GF-D8 (cell line): ENCODE data around the gene NACC2.
"Not testable (repeated sequence)": the region's sequence is repeated elsewhere in the genome, so short reads cannot be mapped to it uniquely, and the experiment has no call there.

Experiments
- DNase-seq: peaks from one replicate; lab custom pipeline; 2025; lab: John Stamatoyannopoulos, UW

The NACC2 gene

GRCh38 chr9:136044971-136045594, 50.0 kb downstream of the NACC2 start:
- DNase-seq = no peak

GRCh38 chr9:136044207-136044970, 50.7 kb downstream of the NACC2 start:
- no peak for DNase-seq

GRCh38 chr9:136043441-136043991, 51.6 kb downstream of the NACC2 start:
- no peak for DNase-seq

- no peak for DNase-seq
Measured at GRCh38 chr9:136042541-136042940, 52.5 kb downstream of the NACC2 start.

GRCh38 chr9:136040848-136041247, 54.2 kb downstream of the NACC2 start:
- not testable (repeated sequence) for DNase-seq

- DNase-seq = no peak
Measured at GRCh38 chr9:136039488-136039887, 55.6 kb downstream of the NACC2 start.

GRCh38 chr9:136036848-136037247, 58.2 kb downstream of the NACC2 start:
- no peak for DNase-seq

- DNase-seq = no peak
Measured at GRCh38 chr9:136036050-136036449, 59.0 kb downstream of the NACC2 start.

- DNase-seq = no peak
Measured at GRCh38 chr9:136031741-136032730, 63.1 kb downstream of the NACC2 start.

GRCh38 chr9:136031094-136031493, 64.0 kb downstream of the NACC2 start:
- no peak for DNase-seq

GRCh38 chr9:136029556-136029955, 65.5 kb downstream of the NACC2 start:
- no peak for DNase-seq

GRCh38 chr9:136028760-136029470, 66.2 kb downstream of the NACC2 start:
- DNase-seq = no peak

GRCh38 chr9:136026943-136027289, 68.2 kb downstream of the NACC2 start:
- DNase-seq = not testable (repeated sequence)

GRCh38 chr9:136026266-136026942, 68.7 kb downstream of the NACC2 start:
- no peak for DNase-seq

- no peak for DNase-seq
Measured at GRCh38 chr9:136025481-136025880, 69.6 kb downstream of the NACC2 start.

- DNase-seq = no peak
Measured at GRCh38 chr9:136024696-136025316, 70.3 kb downstream of the NACC2 start.

GRCh38 chr9:136024286-136024685, 70.8 kb downstream of the NACC2 start:
- DNase-seq = no peak

- no peak for DNase-seq
Measured at GRCh38 chr9:136023410-136024225, 71.5 kb downstream of the NACC2 start.

- DNase-seq = no peak
Measured at GRCh38 chr9:136022731-136023409, 72.2 kb downstream of the NACC2 start.
